HG02571 (cell line): ENCODE measurements around the gene NOC3L.
"Not testable (repeated sequence)": the region's sequence is repeated elsewhere in the genome, so short reads cannot be mapped to it uniquely, and the experiment has no call there.

Source experiments
- ATAC-seq: cut with Tn5 transposase; IDR thresholded peaks from one replicate; pipeline ENCODE4 v1.9.1; 2021; ENCODE audit warnings: mild to moderate bottlenecking, moderate library complexity; ENCODE audit not compliant: unreplicated experiment

The NOC3L gene

GRCh38 chr10:94361171-94361794 lies 1.5 kb downstream of the NOC3L start:
- ATAC-seq = no peak

- no peak for ATAC-seq
Observed at GRCh38 chr10:94358480-94358879, 4.3 kb downstream of the NOC3L start.

GRCh38 chr10:94357193-94357592 lies 5.5 kb downstream of the NOC3L start:
- no peak for ATAC-seq

- ATAC-seq = no peak
Observed at GRCh38 chr10:94355841-94356240, 6.9 kb downstream of the NOC3L start.

GRCh38 chr10:94353336-94353735 lies 9.4 kb downstream of the NOC3L start:
- ATAC-seq = no peak

- no peak for ATAC-seq
Observed at GRCh38 chr10:94351089-94351488, 11.7 kb downstream of the NOC3L start.

- not testable (repeated sequence) for ATAC-seq
Observed at GRCh38 chr10:94350500-94350899, 12.2 kb downstream of the NOC3L start.

GRCh38 chr10:94349327-94349726 lies 13.4 kb downstream of the NOC3L start:
- no peak for ATAC-seq

GRCh38 chr10:94344522-94345122 lies 18.1 kb downstream of the NOC3L start:
- ATAC-seq = peak; percentile 98

- ATAC-seq = no peak
Observed at GRCh38 chr10:94343151-94343550, 19.6 kb downstream of the NOC3L start.

GRCh38 chr10:94334857-94335256 lies 27.9 kb downstream of the NOC3L start:
- ATAC-seq = no peak

- ATAC-seq = no peak
Observed at GRCh38 chr10:94333051-94333450, 29.7 kb downstream of the NOC3L start.

GRCh38 chr10:94328613-94329012 lies 34.1 kb downstream of the NOC3L start:
- no peak for ATAC-seq

- no peak for ATAC-seq
Observed at GRCh38 chr10:94327649-94328048, 35.1 kb downstream of the NOC3L start.

GRCh38 chr10:94324609-94325233 lies 38.0 kb downstream of the NOC3L start:
- ATAC-seq = no peak

GRCh38 chr10:94320285-94320914 lies 42.3 kb downstream of the NOC3L start:
- no peak for ATAC-seq

- ATAC-seq = no peak
Observed at GRCh38 chr10:94316560-94316959, 46.2 kb downstream of the NOC3L start.

GRCh38 chr10:94315975-94316464 lies 46.7 kb downstream of the NOC3L start:
- no peak for ATAC-seq

GRCh38 chr10:94315024-94315451 lies 47.7 kb downstream of the NOC3L start:
- no peak for ATAC-seq

GRCh38 chr10:94310369-94310768 lies 52.4 kb downstream of the NOC3L start:
- no peak for ATAC-seq

GRCh38 chr10:94308866-94309265 lies 53.9 kb downstream of the NOC3L start:
- ATAC-seq = no peak
